GM19025 (cell line): ENCODE data around the gene COL23A1.
"Not testable (repeated sequence)": the region's sequence is repeated elsewhere in the genome, so short reads cannot be mapped to it uniquely, and the experiment has no call there.

Experiments used
- ATAC-seq: cut with Tn5 transposase; IDR thresholded peaks from one replicate; pipeline ENCODE4 v1.9.1; 2021; ENCODE audit warnings: mild to moderate bottlenecking, low read depth, moderate library complexity; ENCODE audit not compliant: unreplicated experiment

COL23A1 gene

GRCh38 chr5:178239626-178240301, 350.4 kb downstream of the COL23A1 start:
- not testable (repeated sequence) for ATAC-seq

GRCh38 chr5:178238711-178239592, 351.2 kb downstream of the COL23A1 start:
- no peak for ATAC-seq

- ATAC-seq, result no peak
Observed at GRCh38 chr5:178238313-178238635, 351.9 kb downstream of the COL23A1 start.

GRCh38 chr5:178237431-178238312, 352.5 kb downstream of the COL23A1 start:
- no peak for ATAC-seq

GRCh38 chr5:178236679-178237078, 353.5 kb downstream of the COL23A1 start:
- no peak for ATAC-seq

- ATAC-seq, result no peak
Observed at GRCh38 chr5:178236126-178236525, 354.1 kb downstream of the COL23A1 start.

GRCh38 chr5:178235588-178235974, 354.6 kb downstream of the COL23A1 start:
- no peak for ATAC-seq

- no peak for ATAC-seq
Observed at GRCh38 chr5:178234750-178235587, 355.2 kb downstream of the COL23A1 start.

GRCh38 chr5:178234121-178234749, 356.0 kb downstream of the COL23A1 start:
- ATAC-seq, result no peak

GRCh38 chr5:178232920-178233429, 357.2 kb downstream of the COL23A1 start:
- ATAC-seq, result peak; percentile 25

- peak; percentile 67 for ATAC-seq
Observed at GRCh38 chr5:178232124-178232919, 357.9 kb downstream of the COL23A1 start, which contains the start of gene PHYKPL. TSS of gene PHYKPL (minus strand) at chr5:178232802. CDS start at chr5:178232550, 252 bp downstream.

GRCh38 chr5:178231539-178232123, 358.6 kb downstream of the COL23A1 start:
- ATAC-seq, result no peak

GRCh38 chr5:178230879-178231538, 359.2 kb downstream of the COL23A1 start:
- no peak for ATAC-seq

GRCh38 chr5:178229861-178230260, 360.3 kb downstream of the COL23A1 start:
- ATAC-seq, result no peak

GRCh38 chr5:178229111-178229510, 361.1 kb downstream of the COL23A1 start:
- not testable (repeated sequence) for ATAC-seq

GRCh38 chr5:178228609-178229008, 361.6 kb downstream of the COL23A1 start:
- no peak for ATAC-seq

GRCh38 chr5:178227929-178228328, 362.3 kb downstream of the COL23A1 start:
- ATAC-seq, result no peak
